ENCODE measurements around the gene KCMF1. TPM values are rescaled to one million over a fixed set of nuclear protein-coding genes. Genes with fewer than 3 reads are reported as not detected.

KCMF1 gene
- total RNA-seq, 1 donor from 2014 or later = 95.8 TPM

DNA sequence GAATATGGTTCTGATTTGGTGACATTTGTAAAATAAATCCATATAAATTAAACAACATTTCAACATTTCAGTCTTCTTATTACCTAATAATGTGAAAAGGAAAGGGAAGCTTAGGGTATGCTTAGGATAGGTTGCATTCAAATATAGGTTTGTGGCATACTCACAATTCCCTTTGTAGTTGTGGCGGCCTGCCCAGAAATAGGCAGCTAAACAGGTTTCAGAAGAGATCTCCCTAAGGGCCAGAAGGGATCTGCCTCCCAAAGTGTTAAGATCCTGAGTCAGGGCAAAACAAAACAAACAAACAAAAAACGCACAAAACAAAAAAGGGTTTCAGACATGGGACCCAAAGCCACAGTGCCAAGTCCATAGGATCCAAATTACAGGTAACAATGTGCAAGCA lies 120.9 kb downstream of the KCMF1 start:
- no peaks in the 10 kb centered on the region for H3K36me3 Mint-ChIP-seq (ENCODE audit: low read depth)
- no peak overlapping the region for H3K27ac Mint-ChIP-seq (ENCODE audit: unreplicated experiment)
- peaks cover 3% of the 10 kb centered on the region for H3K9me3 Mint-ChIP-seq (ENCODE audit: low read depth)
- TF ChIP-seq, protein P1, sequence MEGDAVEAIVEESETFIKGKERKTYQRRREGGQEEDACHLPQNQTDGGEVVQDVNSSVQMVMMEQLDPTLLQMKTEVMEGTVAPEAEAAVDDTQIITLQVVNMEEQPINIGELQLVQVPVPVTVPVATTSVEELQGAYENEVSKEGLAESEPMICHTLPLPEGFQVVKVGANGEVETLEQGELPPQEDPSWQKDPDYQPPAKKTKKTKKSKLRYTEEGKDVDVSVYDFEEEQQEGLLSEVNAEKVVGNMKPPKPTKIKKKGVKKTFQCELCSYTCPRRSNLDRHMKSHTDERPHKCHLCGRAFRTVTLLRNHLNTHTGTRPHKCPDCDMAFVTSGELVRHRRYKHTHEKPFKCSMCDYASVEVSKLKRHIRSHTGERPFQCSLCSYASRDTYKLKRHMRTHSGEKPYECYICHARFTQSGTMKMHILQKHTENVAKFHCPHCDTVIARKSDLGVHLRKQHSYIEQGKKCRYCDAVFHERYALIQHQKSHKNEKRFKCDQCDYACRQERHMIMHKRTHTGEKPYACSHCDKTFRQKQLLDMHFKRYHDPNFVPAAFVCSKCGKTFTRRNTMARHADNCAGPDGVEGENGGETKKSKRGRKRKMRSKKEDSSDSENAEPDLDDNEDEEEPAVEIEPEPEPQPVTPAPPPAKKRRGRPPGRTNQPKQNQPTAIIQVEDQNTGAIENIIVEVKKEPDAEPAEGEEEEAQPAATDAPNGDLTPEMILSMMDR (IDR thresholded peaks at IDR 0.05) = no peak
- no peak for DNase-seq (ENCODE audit: low spot score)
- no peak overlapping the region for H3K4me3 Mint-ChIP-seq (ENCODE audit: unreplicated experiment)
- H3K4me1 Mint-ChIP-seq (ENCODE audit: low read depth) = no peaks in the 10 kb centered on the region
- peaks cover 27% of the 10 kb centered on the region for H3K27me3 Mint-ChIP-seq (ENCODE audit: low read depth)

DNA sequence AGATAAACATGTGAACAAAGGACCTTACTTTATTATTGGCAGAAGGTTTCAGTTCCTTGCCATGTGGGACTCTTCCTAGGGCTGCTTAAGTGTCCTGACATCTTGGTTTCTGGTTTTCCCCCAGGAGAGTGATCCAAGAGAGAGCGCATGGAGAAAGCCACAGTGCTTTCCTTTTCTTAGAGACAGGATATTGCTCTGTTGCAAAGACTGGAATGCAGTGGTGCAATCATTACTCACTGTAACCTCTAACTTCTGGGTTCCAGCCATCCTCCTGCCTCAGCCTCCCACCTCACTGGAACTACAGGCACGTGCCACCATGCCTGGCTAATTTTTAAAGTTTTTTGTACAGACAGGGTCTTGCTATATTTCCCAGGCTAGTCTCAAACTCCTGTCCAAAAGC lies 124.1 kb downstream of the KCMF1 start:
- TF ChIP-seq, protein P1 (IDR thresholded peaks at IDR 0.05) = no peak
- Mint-ChIP-seq H3K4me1 (ENCODE audit: low read depth) (no peaks in the 10 kb centered on the region), H3K27ac (ENCODE audit: unreplicated experiment) (no peak overlapping the region), H3K9me3 (ENCODE audit: low read depth) (peaks cover 3% of the 10 kb centered on the region), H3K4me3 (ENCODE audit: unreplicated experiment) (no peak overlapping the region), H3K36me3 (ENCODE audit: low read depth) (peaks cover 1% of the 10 kb centered on the region), H3K27me3 (ENCODE audit: low read depth) (peaks cover 20% of the 10 kb centered on the region)
- DNase-seq (ENCODE audit: low spot score) = no peak

DNA sequence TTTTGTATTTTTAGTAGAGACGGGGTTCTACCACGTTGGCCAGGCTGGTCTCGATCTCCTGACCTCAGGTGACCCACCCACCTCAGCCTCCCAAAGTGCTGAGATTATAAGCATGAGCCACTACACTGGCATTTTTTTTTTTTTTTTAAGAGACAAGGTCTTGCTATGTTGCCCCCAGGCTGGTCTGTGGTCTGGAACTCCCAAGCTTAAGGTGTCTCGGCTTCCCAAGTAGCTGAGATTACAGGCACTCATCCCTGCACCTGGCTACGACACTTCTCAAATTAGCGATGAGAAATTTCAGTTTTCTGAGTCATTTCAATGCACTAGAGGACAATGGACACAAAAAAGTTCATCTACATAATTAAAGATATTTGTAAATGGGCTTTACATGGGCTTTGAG lies 125.7 kb downstream of the KCMF1 start:
- Mint-ChIP-seq H3K9me3 (ENCODE audit: low read depth) (peaks cover 3% of the 10 kb centered on the region), H3K27ac (ENCODE audit: unreplicated experiment) (no peak overlapping the region), H3K4me1 (ENCODE audit: low read depth) (no peaks in the 10 kb centered on the region), H3K36me3 (ENCODE audit: low read depth) (peaks cover 1% of the 10 kb centered on the region), H3K27me3 (ENCODE audit: low read depth) (peaks cover 13% of the 10 kb centered on the region), H3K4me3 (ENCODE audit: unreplicated experiment) (no peak overlapping the region)
- no peak for DNase-seq (ENCODE audit: low spot score)
- TF ChIP-seq, protein P1 (IDR thresholded peaks at IDR 0.05) = no peak

DNA sequence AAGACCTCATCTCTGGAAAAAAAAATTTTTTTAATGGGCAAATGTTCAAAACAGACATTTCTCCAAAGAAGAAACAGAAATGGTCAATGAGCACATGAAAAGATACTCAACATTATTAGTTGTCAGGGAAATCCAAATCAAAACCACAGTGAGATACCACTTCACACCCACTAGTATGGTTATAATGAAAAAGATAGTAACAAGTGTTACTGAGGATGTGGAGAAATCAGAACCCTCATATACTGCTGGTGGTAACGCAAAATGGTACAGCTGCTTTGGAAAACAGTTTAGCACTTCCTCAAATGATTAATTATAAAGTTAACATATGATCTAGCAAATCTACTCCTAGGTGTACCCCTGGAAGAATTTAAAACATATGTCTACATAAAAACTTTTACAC lies 133.3 kb downstream of the KCMF1 start:
- no peak overlapping the region for H3K4me3 Mint-ChIP-seq (ENCODE audit: unreplicated experiment)
- TF ChIP-seq, protein P1 (IDR thresholded peaks at IDR 0.05) = no peak
- peaks cover 2% of the 10 kb centered on the region for H3K27me3 Mint-ChIP-seq (ENCODE audit: low read depth)
- H3K4me1 Mint-ChIP-seq (ENCODE audit: low read depth) = no peaks in the 10 kb centered on the region
- DNase-seq (ENCODE audit: low spot score) = no peak
- H3K9me3 Mint-ChIP-seq (ENCODE audit: low read depth) = no peaks in the 10 kb centered on the region
- no peaks in the 10 kb centered on the region for H3K36me3 Mint-ChIP-seq (ENCODE audit: low read depth)
- no peak overlapping the region for H3K27ac Mint-ChIP-seq (ENCODE audit: unreplicated experiment)

DNA sequence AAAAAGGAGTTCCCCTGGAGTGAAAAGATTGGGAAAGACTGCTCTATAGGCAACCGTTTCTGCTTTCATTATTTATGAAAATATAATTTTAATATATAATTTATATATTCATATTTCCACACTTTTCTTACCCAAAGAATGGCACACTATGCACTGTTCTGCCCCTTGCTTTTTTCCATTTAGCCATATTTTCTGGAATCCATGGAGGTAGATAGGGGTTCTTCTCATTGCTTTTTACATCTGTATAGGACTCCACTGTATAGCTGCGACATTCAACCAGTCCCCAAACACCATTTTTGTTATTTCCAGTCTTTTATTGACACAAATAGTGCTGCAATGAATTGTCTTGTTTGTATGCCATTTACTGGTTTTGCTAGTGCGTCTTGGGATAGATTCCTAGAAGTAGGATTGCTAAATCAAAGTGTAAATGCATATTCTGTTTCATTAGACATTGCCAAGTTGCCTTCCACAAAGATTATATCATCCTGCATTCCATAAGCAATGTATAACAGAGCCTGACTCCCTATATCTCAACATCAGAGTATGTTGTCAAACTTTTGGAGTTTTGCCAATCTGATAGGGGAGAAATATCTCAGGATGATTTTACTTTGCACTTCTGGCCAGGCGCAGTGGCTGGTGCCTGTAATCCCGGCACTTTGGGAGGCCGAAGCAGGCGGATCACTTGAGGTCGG lies 135.7 kb downstream of the KCMF1 start:
- H3K36me3 Mint-ChIP-seq (ENCODE audit: low read depth) = no peaks in the 10 kb centered on the region
- H3K4me1 Mint-ChIP-seq (ENCODE audit: low read depth) = no peaks in the 10 kb centered on the region
- no peaks in the 10 kb centered on the region for H3K9me3 Mint-ChIP-seq (ENCODE audit: low read depth)
- H3K27me3 Mint-ChIP-seq (ENCODE audit: low read depth) = no peaks in the 10 kb centered on the region
- DNase-seq (ENCODE audit: low spot score) = no peak
- H3K27ac Mint-ChIP-seq (ENCODE audit: unreplicated experiment) = no peak overlapping the region
- no peak overlapping the region for H3K4me3 Mint-ChIP-seq (ENCODE audit: unreplicated experiment)
- TF ChIP-seq, protein P1 (IDR thresholded peaks at IDR 0.05) = no peak

Other genes starting within 250 kb of the KCMF1 start
- 0.37 to 1.2 TPM (median 0.82 TPM) in 3 replicates for gene TRABD2A, start 90.1 kb upstream of the KCMF1 start, total RNA-seq
- 1,771 to 2,562 TPM (median 2,521 TPM) in 3 replicates for gene TMSB10, start 65.5 kb upstream of the KCMF1 start, total RNA-seq
- 18.9 to 35.0 TPM (median 34.1 TPM) in 3 replicates for gene TCF7L1, start 162.2 kb downstream of the KCMF1 start, total RNA-seq